Hypothalamus (tissue), 51 donors: ENCODE measurements around the gene SRSF9.
"Not testable (repeated sequence)": the region's sequence is repeated elsewhere in the genome, so short reads cannot be mapped to it uniquely, and the experiment has no call there.

Source experiments
- DNase-seq, 51 donors: peaks; one replicate each; lab custom pipeline; 2025; lab: John Stamatoyannopoulos, UW

SRSF9 gene, protein sequence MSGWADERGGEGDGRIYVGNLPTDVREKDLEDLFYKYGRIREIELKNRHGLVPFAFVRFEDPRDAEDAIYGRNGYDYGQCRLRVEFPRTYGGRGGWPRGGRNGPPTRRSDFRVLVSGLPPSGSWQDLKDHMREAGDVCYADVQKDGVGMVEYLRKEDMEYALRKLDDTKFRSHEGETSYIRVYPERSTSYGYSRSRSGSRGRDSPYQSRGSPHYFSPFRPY

DNA sequence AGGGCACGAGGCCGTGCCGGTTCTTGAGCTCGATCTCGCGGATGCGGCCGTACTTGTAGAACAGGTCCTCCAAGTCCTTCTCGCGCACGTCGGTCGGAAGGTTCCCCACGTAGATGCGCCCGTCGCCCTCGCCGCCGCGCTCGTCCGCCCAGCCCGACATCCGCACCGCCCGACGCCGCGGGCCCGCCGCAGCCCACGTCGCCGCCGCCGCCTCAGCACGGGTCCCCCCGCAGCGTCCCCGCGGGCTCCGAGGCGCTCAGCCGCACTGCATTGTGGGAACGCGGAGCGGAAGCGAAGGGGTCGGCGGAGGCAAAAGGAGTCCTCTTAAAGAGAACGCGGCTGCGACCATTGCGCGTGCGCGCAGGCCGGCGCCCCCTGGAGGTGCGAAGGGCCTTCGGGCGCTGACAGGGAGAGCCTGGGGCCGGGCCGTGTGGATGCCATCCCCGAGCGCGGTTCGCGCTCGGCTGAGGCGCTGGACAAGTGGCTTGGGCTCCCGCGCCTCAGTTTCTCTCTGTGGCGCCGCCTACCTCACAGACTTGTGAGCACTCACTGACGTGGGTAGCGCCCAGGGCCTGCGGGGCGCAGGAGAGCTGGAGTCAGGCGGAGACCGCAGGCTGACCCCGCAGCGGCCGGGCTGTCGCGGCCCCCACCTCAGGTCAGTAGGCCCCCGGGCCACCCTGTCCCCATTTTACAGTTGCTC is at the start of gene SRSF9:
Gene SRSF9 (minus strand): TSS at position 299 of the 700 bp plus-strand sequence. CDS start 139 bp downstream, at position 160.
- DNase-seq, result peak; percentile 72 to 97 (median 92)

- DNase-seq, result not testable (repeated sequence)
Measured at GRCh38 chr12:120519324-120519723, 49.8 kb upstream of the SRSF9 start.

- DNase-seq, result peak in 13 of 51 donors; percentile 7 to 48 (median 21)
Measured at GRCh38 chr12:120515496-120515895, 45.9 kb upstream of the SRSF9 start.

DNA sequence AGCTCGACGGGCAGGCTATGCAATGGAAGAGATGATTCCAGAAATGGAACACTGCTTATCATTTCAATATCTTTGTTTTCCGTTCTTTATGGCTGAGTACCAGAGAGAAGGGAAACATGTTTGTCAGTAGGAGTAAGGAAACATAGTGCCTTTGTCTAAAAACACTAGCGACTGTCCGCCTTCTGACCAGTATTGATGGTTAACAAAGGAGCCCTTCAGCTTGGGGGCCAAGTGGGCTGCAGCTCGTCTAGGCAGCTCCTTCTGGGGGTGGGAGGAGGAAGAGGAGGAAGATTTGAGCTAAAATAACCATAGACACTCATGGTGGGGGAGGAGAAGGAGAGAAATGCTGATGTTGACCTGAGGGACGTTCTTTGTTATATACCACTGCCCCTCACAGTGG is 44.5 kb upstream of the SRSF9 start:
- peak in 33 of 51 donors; percentile 10 to 75 (median 26) for DNase-seq

DNA sequence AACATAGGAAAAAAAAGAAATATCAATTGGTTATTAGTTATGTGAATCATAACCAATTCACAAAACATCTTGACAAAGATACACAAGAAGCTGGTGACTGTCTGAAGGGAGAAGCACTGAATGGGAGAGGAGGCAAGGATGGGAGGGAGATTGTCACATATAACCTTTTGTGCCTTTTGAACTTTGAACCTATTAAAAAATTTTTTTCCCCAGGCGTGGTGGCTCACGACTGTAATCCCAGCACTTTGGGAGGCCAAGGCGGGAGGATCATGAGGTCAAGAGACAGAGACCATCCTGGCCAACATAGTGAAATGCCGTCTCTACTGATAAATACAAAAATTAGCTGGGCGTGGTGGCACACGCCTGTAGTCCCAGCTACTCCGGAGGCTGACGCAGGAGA is 39.0 kb upstream of the SRSF9 start:
- DNase-seq, result no peak

- no peak for DNase-seq
Measured at GRCh38 chr12:120504587-120504986, 35.0 kb upstream of the SRSF9 start.

DNA sequence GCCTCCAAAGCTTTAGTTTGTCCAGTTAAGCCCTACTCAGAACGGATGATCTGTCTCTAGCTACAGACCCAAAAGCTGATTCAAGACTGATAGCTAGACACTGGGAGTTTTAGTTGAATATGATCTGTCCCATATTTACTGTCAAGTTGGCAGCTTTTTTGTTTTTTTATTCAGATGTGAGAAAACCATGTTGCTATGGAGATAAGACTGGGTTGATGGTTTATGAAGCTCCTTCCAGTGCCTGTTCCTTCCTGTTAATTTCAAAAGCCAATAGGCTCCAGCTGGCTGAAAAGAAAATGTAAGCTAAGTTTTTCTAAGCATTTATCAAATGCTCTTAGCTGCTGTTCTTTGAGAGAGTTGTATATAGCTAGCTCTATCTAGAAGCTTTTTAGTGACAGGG is 31.0 kb upstream of the SRSF9 start:
- no peak for DNase-seq

GRCh38 chr12:120498870-120499515 is 29.4 kb upstream of the SRSF9 start:
- DNase-seq, result no peak

DNA sequence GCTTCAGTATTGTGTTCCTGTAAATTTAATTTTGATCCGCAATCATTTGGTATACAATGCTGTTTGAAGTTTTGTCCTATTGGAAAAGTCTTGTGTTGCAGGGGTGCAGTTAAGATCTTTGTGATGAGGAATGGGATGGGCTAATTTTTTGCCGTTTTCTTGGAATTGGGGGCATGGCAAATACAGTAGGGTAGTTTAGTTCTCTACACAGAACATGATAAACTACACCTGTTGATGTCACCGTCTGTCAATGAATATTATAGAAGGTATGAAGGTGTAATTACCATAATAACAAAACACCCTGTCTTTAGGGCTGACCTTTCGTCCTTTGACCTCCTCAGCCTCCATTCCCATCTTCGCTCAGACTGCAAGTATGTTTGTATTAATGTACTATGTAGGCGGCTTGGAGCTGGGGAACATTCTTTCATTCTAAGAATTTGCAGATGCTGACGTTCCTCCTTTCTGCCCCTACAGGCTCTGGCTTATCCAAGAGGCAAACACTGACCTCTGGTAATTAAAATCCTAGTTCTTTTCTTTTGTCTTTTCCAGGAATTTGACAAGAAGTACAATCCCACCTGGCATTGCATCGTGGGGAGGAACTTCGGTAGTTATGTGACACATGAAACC is 28.1 kb upstream of the SRSF9 start:
- DNase-seq, result no peak

GRCh38 chr12:120496413-120497340 is 27.1 kb upstream of the SRSF9 start:
- peak in 48 of 51 donors; percentile 16 to 86 (median 64) for DNase-seq

GRCh38 chr12:120495731-120496412 is 26.3 kb upstream of the SRSF9 start, which contains the start of gene DYNLL1:
DYNLL1 (plus strand) TSS chr12:120496113; CDS start chr12:120496422, 309 bp downstream.
- DNase-seq, result peak; percentile 52 to 98 (median 93)

- DNase-seq, result peak in 4 of 51 donors; percentile 10 to 52 (median 20)
Measured at GRCh38 chr12:120495186-120495730, 25.7 kb upstream of the SRSF9 start.

- DNase-seq, result peak in 21 of 51 donors; percentile 2 to 69 (median 24)
Measured at GRCh38 chr12:120490833-120491512, 21.4 kb upstream of the SRSF9 start.

- DNase-seq, result no peak
Measured at GRCh38 chr12:120490325-120490724, 20.8 kb upstream of the SRSF9 start.

DNA sequence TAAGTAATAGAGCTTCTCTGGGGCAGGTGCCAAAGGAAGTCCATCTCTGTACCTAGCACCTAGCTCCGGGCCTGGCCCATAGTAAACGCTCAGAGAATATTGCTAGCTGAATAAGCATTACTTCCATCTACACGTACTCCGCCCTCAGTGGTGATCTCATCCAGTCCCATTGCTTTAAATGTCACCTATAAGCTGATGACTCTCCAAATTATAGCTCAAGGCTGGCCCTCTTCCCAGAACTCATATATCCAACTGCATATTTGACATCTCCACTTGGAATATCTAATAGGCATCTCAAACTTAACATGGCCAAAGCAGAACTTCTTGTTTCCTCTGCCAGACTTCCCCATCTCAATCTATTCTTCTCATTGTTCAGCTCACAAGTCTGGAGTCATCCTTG is 19.5 kb upstream of the SRSF9 start:
- DNase-seq, result peak in 1 of 51 donors; percentile 11

DNA sequence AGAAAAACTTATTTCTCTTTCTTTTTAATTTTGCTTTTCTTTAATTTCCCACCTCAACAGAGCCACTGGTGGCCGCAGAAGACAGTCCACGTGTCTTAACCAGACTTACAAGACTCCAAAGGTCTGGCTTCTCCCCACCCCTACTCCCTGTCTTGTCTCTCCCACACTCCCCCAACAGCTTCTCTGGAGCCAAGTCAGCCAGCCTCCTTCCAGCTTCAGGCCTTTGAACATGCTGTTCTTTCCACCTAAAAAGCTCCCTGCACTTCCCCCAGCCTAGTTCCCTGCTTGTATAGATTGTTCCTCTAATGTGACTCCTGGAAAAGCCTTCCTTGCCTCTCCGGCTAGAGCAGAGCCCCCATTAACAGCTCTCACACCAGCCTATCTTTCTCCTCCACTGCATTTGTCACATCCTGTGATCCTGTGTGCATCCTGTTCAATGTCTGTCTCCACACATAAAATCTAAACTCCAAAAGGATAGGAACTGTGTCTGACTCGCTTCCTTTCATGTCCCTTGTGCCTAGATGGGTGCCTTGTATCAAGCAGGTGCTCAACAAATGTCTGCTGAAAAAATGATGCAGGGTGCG is 18.6 kb upstream of the SRSF9 start:
- peak in 19 of 51 donors; percentile 3 to 64 (median 19) for DNase-seq

DNA sequence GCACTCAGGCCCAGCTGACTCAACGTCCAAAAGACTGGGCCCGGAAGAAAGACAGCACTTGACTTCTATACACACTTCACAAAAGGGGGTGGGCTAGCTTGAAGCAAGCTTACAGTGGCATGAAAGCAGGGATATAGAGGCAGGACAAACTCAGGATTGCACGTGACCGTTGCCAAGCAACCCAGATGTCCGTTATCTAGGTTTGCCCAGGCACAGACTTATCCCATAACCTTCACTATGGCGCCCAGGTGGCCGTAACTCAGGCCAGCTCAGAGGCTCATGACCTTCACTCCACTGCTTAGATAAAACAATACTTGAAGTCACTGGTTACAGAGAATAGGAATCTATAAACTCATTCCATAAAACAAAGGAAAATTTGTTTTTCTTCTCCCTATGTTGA is 18.0 kb upstream of the SRSF9 start:
- peak in 1 of 51 donors; percentile 13 for DNase-seq
